Liver (tissue), 9 donors: ENCODE data around the gene CGGBP1. TPM values are rescaled to one million over a fixed set of nuclear protein-coding genes. Genes with fewer than 3 reads are reported as not detected.

Experiments used
- DNase-seq: peaks from one replicate; pipeline ENCODE4 v3.0.0-alpha.2; 2017; ENCODE audit warnings: low spot score
- H3K27ac ChIP-seq, 2 donors: one replicate each; pipeline ENCODE4 v1.7.0; 2013; ENCODE audit warnings: inconsistent platforms in 2 of 2, low read length in 2 of 2, control low read depth in 1 of 2, low read depth in 1 of 2, mild to moderate bottlenecking in 1 of 2
- H3K27me3 ChIP-seq, 4 donors: one replicate each; pipeline versions ENCODE4 v1.6.1 to v1.7.0; 2013; ENCODE audit warnings: low read length in 3 of 4, inconsistent platforms in 1 of 4, mild to moderate bottlenecking in 1 of 4, moderate library complexity in 1 of 4; ENCODE audit not compliant: control insufficient read depth in 4 of 4, insufficient read depth in 4 of 4
- H3K36me3 ChIP-seq, 4 donors: one replicate each; pipeline versions ENCODE4 v1.6.1 to v1.7.0; 2013; ENCODE audit warnings: low read length in 3 of 4, mild to moderate bottlenecking in 3 of 4, low read depth in 1 of 4, moderate library complexity in 1 of 4; ENCODE audit not compliant: control insufficient read depth in 4 of 4, insufficient read depth in 3 of 4
- H3K4me1 ChIP-seq, 4 donors: one replicate each; pipeline versions ENCODE4 v1.6.1 to v1.7.0; 2013; ENCODE audit warnings: low read length in 3 of 4, mild to moderate bottlenecking in 3 of 4, moderate library complexity in 1 of 4; ENCODE audit not compliant: control insufficient read depth in 4 of 4, insufficient read depth in 4 of 4
- H3K4me3 ChIP-seq, 3 donors: one replicate each; pipeline versions ENCODE4 v1.6.1 to v1.7.0; 2013; ENCODE audit warnings: low read length in 3 of 3, control low read depth in 1 of 3, low read depth in 1 of 3, mild to moderate bottlenecking in 1 of 3
- H3K9ac ChIP-seq, 2 donors: one replicate each; pipeline ENCODE4 v1.7.0; 2013; ENCODE audit warnings: low read length in 2 of 2, mild to moderate bottlenecking in 2 of 2, moderate library complexity in 2 of 2, control low read depth in 1 of 2, low read depth in 1 of 2
- H3K9me3 ChIP-seq, 4 donors: one replicate each; pipeline versions ENCODE4 v1.6.1 to v1.7.0; 2013; ENCODE audit warnings: low read length in 3 of 4; ENCODE audit not compliant: control insufficient read depth in 4 of 4
- EGR1 ChIP-seq, 2 donors: IDR thresholded peaks; 2 replicates each; pipeline ENCODE4 v1.6.1; 2016 to 2018; ENCODE audit warnings: antibody characterized with exemption in 2 of 2, low read depth in 2 of 2
- FOXA1 ChIP-seq: IDR thresholded peaks from 2 replicates; pipeline ENCODE4 v1.6.1; 2016; ENCODE audit warnings: antibody characterized with exemption
- FOXA2 ChIP-seq: IDR thresholded peaks from 2 replicates; pipeline ENCODE4 v1.6.1; 2016; ENCODE audit warnings: antibody characterized with exemption
- GABPA ChIP-seq, 2 donors: IDR thresholded peaks in 1 of 2; conservative IDR thresholded peaks in 1 of 2; 2 replicates each; pipeline ENCODE4 v1.6.1; 2016; ENCODE audit warnings: antibody characterized with exemption in 2 of 2, mild to moderate bottlenecking in 1 of 2, moderate library complexity in 1 of 2
- HNF4A ChIP-seq, 2 donors: conservative IDR thresholded peaks; 2 replicates each; pipeline ENCODE4 v1.6.1; 2016; ENCODE audit warnings: antibody characterized with exemption in 2 of 2, mild to moderate bottlenecking in 2 of 2
- HNF4G ChIP-seq: IDR thresholded peaks from 2 replicates; pipeline ENCODE4 v1.6.1; 2016; ENCODE audit warnings: antibody characterized with exemption
- JUND ChIP-seq, 2 donors: IDR thresholded peaks; 2 replicates each; pipeline ENCODE4 v1.6.1; 2016; ENCODE audit warnings: antibody characterized with exemption in 2 of 2
- NR2F2 ChIP-seq: IDR thresholded peaks from 2 replicates; pipeline ENCODE4 v1.6.1; 2016; ENCODE audit warnings: antibody characterized with exemption
- RAD21 ChIP-seq, 2 donors: IDR thresholded peaks; 2 replicates each; pipeline ENCODE4 v1.6.1; 2016; ENCODE audit warnings: antibody characterized with exemption in 2 of 2, mild to moderate bottlenecking in 2 of 2
- RXRA ChIP-seq, 2 donors: IDR thresholded peaks; 2 replicates each; pipeline ENCODE4 v1.6.1; 2017 to 2018; ENCODE audit warnings: antibody characterized with exemption in 2 of 2, mild to moderate bottlenecking in 1 of 2
- SP1 ChIP-seq: IDR thresholded peaks from 2 replicates; pipeline ENCODE4 v1.6.1; 2018; ENCODE audit warnings: antibody characterized with exemption, mild to moderate bottlenecking
- TAF1 ChIP-seq: conservative IDR thresholded peaks from 2 replicates; pipeline ENCODE4 v1.6.1; 2016; ENCODE audit warnings: antibody characterized with exemption, mild to moderate bottlenecking
- YY1 ChIP-seq: IDR thresholded peaks from 2 replicates; pipeline ENCODE4 v1.6.1; 2016; ENCODE audit warnings: antibody characterized with exemption, mild to moderate bottlenecking
- WGBS: extraction: QIAGEN DNeasy Blood & Tissue Kit; methylation state at CpG from one replicate; pipeline ENCODE4 v1.1.7; 2013; 5-methylcytosine and 5-hydroxymethylcytosine counted together
- polyA plus RNA-seq, 2 donors: library from polyadenylated mRNA; stranded (reverse) in 1 of 2; unstranded in 1 of 2; fragments of 200-250 nt in 1 of 2; fragments of >200 nt in 1 of 2; fragmentation: Nextera tagmentation in 1 of 2; extraction: Ambion mirVana in 1 of 2; gene quantifications; one replicate each; pipeline versions ENCODE4 v1.2.1 to v1.2.3, GENCODE V29; 2013 to 2015
- total RNA-seq, 2 donors: library from RNA; depleted of rRNA; stranded (reverse); fragments of >200 nt; gene quantifications; one replicate each; pipeline ENCODE4 v1.2.3, GENCODE V29; 2014
- TF ChIP-seq, protein P1 (sequence below): IDR thresholded peaks from 2 replicates; pipeline ENCODE4 v1.6.1; 2016; ENCODE audit warnings: antibody characterized with exemption, mild to moderate bottlenecking
- TF ChIP-seq, protein P2 (sequence below): fragments of 150-350 bp; IDR thresholded peaks from 2 replicates; pipeline ENCODE4 v1.5.1; 2017; ENCODE audit warnings: improper control_type of control experiment, low read depth, low read length; ENCODE audit not compliant: missing input control
- TF ChIP-seq, protein P3 (sequence below): IDR thresholded peaks from 2 replicates; pipeline ENCODE4 v1.6.1; 2016; ENCODE audit warnings: antibody characterized with exemption
- TF ChIP-seq, protein P4 (sequence below): IDR thresholded peaks from 2 replicates; pipeline ENCODE4 v1.6.1; 2016; ENCODE audit warnings: antibody characterized with exemption
- TF ChIP-seq, protein P5 (sequence below): IDR thresholded peaks from 2 replicates; pipeline ENCODE4 v1.6.1; 2016; ENCODE audit warnings: antibody characterized with exemption
- donor health status: healthy.
- donor health status: healthy.
- donor health status: healthy.
- donor health status: healthy.
- donor health status: healthy.

The CGGBP1 gene
- total and polyA plus RNA-seq, 4 donors: 13.6 to 46.4 (median 35.8) TPM

DNA sequence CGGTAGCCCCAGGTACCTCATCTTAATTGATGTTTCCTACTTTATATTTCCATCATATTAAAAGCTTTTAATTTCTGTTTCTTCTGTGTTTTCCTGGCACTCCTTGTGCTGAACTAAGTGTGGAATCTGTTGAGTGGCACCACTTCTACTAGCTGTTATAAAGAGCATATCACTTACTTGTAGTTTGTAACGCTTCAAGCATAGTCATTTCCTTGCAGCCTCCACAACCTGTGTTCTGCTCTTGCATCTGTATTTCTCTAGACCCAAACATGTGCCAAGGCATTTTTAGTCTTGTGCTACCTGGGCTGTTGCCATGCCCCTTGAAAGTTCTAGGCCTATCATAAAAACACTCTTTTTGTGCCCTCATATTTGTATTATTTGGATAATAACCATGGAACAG is 16.3 kb upstream of the CGGBP1 start:
- peaks cover 3 to 14% (median 8%) of the 10 kb centered on the region in 4 donors for H3K4me1 ChIP-seq
- H3K9me3 ChIP-seq: no peaks in the 10 kb centered on the region
- H3K4me3 ChIP-seq: no peak overlapping the region
- no peaks in the 10 kb centered on the region for H3K27me3 ChIP-seq
- 86% methylated on average over 2 of the region's 2 CpGs for WGBS
- H3K27ac ChIP-seq: no peak overlapping the region
- H3K9ac ChIP-seq: peak overlapping the region in 1 of 2 donors; percentile 19
- TF ChIP-seq YY1 (no peak), NR2F2 (no peak), SP1 (no peak), RAD21 (IDR thresholded peaks at IDR 0.05) (no peak), FOXA1 (no peak), HNF4G (no peak), JUND (IDR thresholded peaks at IDR 0.05) (no peak), RXRA (IDR thresholded peaks at IDR 0.05) (no peak), EGR1 (IDR thresholded peaks at IDR 0.05; ENCODE audit: low read depth in 2 of 2) (no peak), HNF4A (conservative IDR thresholded peaks at IDR 0.05) (no peak), FOXA2 (no peak), TAF1 (no peak), GABPA (IDR thresholded peaks at IDR 0.05 in 1 of 2, conservative IDR thresholded peaks at IDR 0.05 in 1 of 2) (no peak)
- TF ChIP-seq, protein P1, sequence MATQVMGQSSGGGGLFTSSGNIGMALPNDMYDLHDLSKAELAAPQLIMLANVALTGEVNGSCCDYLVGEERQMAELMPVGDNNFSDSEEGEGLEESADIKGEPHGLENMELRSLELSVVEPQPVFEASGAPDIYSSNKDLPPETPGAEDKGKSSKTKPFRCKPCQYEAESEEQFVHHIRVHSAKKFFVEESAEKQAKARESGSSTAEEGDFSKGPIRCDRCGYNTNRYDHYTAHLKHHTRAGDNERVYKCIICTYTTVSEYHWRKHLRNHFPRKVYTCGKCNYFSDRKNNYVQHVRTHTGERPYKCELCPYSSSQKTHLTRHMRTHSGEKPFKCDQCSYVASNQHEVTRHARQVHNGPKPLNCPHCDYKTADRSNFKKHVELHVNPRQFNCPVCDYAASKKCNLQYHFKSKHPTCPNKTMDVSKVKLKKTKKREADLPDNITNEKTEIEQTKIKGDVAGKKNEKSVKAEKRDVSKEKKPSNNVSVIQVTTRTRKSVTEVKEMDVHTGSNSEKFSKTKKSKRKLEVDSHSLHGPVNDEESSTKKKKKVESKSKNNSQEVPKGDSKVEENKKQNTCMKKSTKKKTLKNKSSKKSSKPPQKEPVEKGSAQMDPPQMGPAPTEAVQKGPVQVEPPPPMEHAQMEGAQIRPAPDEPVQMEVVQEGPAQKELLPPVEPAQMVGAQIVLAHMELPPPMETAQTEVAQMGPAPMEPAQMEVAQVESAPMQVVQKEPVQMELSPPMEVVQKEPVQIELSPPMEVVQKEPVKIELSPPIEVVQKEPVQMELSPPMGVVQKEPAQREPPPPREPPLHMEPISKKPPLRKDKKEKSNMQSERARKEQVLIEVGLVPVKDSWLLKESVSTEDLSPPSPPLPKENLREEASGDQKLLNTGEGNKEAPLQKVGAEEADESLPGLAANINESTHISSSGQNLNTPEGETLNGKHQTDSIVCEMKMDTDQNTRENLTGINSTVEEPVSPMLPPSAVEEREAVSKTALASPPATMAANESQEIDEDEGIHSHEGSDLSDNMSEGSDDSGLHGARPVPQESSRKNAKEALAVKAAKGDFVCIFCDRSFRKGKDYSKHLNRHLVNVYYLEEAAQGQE: no peak
- TF ChIP-seq, protein P2, sequence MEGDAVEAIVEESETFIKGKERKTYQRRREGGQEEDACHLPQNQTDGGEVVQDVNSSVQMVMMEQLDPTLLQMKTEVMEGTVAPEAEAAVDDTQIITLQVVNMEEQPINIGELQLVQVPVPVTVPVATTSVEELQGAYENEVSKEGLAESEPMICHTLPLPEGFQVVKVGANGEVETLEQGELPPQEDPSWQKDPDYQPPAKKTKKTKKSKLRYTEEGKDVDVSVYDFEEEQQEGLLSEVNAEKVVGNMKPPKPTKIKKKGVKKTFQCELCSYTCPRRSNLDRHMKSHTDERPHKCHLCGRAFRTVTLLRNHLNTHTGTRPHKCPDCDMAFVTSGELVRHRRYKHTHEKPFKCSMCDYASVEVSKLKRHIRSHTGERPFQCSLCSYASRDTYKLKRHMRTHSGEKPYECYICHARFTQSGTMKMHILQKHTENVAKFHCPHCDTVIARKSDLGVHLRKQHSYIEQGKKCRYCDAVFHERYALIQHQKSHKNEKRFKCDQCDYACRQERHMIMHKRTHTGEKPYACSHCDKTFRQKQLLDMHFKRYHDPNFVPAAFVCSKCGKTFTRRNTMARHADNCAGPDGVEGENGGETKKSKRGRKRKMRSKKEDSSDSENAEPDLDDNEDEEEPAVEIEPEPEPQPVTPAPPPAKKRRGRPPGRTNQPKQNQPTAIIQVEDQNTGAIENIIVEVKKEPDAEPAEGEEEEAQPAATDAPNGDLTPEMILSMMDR: no peak
- TF ChIP-seq, protein P3, sequence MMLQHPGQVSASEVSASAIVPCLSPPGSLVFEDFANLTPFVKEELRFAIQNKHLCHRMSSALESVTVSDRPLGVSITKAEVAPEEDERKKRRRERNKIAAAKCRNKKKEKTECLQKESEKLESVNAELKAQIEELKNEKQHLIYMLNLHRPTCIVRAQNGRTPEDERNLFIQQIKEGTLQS: no peak
- TF ChIP-seq, protein P4, sequence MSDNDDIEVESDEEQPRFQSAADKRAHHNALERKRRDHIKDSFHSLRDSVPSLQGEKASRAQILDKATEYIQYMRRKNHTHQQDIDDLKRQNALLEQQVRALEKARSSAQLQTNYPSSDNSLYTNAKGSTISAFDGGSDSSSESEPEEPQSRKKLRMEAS: no peak
- TF ChIP-seq, protein P5, sequence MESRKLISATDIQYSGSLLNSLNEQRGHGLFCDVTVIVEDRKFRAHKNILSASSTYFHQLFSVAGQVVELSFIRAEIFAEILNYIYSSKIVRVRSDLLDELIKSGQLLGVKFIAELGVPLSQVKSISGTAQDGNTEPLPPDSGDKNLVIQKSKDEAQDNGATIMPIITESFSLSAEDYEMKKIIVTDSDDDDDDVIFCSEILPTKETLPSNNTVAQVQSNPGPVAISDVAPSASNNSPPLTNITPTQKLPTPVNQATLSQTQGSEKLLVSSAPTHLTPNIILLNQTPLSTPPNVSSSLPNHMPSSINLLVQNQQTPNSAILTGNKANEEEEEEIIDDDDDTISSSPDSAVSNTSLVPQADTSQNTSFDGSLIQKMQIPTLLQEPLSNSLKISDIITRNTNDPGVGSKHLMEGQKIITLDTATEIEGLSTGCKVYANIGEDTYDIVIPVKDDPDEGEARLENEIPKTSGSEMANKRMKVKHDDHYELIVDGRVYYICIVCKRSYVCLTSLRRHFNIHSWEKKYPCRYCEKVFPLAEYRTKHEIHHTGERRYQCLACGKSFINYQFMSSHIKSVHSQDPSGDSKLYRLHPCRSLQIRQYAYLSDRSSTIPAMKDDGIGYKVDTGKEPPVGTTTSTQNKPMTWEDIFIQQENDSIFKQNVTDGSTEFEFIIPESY: no peak
- no peaks in the 10 kb centered on the region for H3K36me3 ChIP-seq
- DNase-seq: no peak
